GM21515 (cell line): Measurements from ENCODE around the gene CR2.
"Not testable (repeated sequence)": the region's sequence is repeated elsewhere in the genome, so short reads cannot be mapped to it uniquely, and the experiment has no call there.

ENCODE experiments used
- ATAC-seq: cut with Tn5 transposase; IDR thresholded peaks from one replicate; pipeline ENCODE4 v1.9.1; 2021; ENCODE audit not compliant: unreplicated experiment

CR2 gene

DNA sequence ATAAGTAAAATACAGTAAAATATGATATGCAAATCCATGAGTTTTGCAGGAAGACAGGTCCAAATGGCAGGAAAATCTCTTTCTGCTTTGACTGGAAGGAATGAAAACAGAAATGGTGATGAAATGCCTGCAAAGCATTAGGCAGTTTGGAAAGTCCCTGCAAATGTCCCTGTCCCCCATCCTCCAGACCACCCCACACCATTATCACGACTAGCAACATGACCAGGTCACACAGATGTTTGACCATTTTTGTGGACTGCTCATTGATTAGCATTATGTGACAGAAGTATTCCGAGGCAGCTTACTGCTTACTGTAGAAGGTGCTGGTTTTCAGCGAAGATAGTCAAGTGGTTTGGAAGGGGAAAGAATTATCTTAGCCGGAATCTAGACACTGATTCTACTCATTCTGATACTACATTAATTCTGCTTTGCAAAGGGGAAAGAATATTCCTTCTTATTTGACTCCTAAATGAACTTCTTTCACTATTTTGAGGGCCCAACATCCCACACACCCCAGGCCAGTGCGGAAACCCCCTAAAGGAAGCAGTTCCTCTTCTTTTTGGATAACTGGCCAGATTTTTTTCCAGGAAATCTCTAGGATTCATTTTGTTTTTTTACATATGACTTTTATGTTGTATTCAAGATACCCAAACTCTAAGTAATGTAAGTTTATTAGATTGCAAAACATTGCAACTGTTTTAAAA lies 9.5 kb upstream of the CR2 start:
- no peak for ATAC-seq

DNA sequence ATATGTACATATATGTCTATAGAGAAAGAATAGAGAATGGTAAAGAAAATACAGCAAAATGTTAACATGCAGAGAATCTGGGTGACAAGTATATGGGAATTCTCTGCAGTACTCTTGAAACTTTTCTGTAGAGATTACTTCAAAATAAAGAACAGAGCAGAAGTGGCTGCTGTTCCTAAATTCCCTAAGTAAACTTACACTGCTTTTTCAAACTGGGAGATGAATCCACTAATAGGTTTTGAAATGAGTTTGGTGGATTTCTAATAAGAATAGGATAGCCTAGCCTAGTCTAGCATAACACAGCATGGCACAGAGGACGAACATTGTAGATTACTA lies 450 bp upstream of the CR2 start:
- ATAC-seq, result no peak

DNA sequence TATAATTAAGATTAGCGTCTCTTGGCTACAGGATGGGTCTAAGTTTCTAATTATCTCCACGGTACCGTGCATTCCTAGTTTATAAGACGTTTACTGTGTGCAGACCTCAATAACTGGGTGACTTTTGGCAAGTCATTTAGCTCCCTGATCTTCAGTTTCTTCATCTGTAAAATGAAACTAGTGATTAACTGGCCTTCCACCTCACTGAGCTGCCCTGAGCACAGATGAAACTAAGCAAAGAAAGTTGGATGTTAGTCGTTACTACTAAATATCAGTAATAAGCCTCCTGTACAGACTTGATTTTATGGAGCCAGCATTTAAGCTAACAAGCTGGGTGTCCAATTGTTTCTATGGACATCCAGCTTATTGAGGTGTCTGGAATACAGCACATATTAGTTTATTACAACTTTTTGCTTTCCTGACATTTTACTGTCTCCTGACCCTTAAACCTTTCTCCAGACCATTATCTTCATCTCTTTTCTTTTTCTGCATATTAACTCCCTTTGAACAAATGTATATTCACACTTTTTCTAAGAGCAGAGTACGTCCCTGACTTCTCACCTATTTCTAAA lies 1.1 kb downstream of the CR2 start:
- no peak for ATAC-seq

DNA sequence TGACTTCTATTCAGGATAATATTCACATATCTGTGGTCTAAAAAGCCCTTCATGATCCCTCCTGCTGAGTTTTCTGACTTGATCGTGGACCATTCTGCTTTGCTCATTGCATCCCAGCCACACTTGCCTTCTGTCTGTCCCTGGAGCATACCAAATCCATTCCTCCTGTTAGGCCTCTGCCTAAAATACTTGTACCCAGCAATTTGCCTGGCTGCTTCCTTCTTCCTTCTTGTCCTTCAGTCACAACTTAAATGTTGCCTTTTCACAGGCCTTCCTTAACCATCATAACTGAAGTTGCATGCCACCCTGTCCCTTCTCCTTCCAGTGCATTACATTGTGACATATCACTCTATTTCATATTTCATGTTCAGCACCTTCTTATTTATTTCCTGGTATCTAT lies 4.3 kb downstream of the CR2 start:
- no peak for ATAC-seq

DNA sequence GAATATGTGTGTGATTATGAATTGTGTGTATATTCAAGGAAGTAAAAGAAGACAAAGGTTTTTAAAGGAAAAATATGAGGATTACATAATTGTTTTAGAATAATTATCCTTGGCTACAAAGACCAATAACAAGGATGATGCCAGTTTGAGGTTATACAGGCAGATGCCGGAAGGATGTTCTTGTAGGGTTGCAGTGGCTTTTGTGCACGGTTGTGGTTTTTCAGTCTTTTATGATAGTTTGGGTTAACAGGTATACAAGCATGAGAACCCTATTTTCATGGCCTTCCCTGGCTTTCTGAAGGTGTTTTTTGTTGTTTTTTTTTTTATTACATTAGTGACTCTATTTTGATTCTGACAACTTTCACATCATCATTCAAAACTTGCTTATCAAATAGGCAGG lies 4.9 kb downstream of the CR2 start:
- ATAC-seq, result no peak

DNA sequence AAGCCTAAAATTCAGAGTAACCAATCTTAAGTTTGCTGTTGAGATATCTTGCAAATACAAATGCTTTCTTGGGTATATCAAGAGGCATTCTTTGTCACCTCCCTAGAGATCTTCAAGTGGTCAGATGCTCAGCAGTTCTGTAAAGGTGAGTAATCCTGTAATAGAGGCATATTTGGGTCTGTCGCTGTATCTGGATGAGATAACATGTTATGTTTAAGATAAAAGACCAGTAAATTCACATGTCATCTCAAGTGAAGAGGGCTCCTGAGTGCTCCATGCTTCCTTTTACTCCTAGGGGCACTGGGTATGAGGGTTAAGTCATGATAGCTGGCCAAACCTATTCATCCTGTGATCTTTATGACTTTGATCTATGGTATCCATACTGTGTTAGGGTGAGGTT lies 7.5 kb downstream of the CR2 start:
- ATAC-seq, result no peak

DNA sequence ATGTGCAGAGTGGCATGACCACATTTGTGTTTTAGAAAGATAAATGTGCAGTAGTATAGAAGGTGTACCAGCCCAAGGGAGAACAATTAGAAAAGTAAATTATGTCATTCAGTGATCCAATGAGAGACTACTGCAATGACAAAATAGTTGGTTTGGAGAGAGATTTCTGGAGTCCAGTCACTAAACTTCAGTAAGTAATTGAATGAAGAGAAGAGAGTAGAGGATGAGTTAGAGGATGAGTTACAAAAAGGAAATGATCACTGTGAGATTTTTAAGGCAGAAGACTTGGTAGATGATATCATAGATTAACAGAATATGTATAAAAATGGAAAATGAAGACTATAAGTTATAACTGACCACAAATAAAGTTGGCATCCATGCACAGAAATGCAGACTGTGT lies 8.4 kb downstream of the CR2 start:
- no peak for ATAC-seq

DNA sequence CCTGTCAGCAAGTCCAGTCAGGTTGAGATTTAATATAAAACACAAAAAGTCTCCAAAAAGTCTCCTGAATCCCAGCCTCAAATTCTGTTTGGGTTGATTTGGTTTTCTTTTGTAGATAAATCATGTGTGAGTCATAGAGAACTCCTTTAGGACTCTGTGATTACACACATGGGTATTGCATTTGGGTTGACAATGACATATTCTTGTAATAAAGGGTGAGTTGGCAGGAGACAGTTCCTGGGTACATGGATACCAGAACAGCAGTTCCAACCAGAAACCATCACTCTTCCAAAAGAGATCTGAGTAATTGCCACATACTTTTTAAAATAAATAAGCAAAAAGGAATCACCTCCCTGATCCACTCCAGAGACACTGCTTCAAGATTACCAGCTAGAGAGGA lies 8.9 kb downstream of the CR2 start:
- no peak for ATAC-seq

DNA sequence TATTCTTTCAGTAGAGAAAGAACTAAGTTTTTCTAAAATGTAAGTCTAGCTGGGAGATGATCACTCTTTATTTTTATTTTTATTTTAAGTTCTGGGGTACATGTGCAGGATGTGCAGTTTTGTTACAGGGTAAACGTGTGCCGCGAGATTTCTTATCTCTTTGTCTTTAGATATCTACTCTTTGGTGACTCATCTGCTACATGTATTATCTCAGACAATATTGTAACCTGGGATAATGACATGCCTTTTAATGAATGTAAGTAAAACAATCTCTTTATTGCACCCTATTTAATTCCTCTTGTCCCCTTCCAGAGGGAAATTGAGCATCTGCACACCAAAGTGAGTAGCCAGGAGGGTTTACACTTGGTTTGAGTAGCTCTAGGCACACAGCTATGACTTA lies 9.4 kb downstream of the CR2 start:
- no peak for ATAC-seq

DNA sequence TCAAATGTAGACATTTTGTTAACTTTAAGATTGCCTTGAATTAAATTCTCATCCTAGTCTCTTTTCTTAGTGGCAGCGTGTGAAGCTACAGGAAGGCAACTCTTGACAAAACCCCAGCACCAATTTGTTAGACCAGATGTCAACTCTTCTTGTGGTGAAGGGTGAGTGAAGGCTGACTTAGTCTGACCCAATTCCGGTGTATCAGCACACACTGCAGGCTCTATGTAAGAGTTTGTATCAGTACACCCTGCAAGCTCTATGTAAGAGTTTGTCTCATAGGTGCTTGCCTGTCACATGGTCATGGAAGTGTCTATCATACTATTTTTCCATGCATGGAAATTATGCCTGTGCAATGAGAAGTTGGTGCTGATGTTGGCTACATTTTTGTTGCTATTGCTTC lies 16.8 kb downstream of the CR2 start:
- ATAC-seq, result no peak

DNA sequence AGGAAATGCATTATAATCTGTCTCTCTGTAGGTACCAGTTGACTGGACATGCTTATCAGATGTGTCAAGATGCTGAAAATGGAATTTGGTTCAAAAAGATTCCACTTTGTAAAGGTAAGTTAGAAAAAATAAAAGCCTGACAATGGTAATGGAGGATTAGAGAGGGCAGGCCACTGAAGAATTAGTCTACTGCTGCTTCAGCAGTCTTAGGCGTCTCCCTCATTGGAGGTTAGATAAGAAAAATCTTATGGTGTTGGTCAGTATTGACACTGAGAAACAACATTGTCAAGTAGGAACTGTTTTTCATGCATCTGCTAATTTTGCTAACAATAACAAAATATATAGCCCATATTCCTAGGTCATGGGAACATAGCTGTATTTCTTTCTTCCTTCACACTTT lies 20.1 kb downstream of the CR2 start:
- ATAC-seq, result no peak

DNA sequence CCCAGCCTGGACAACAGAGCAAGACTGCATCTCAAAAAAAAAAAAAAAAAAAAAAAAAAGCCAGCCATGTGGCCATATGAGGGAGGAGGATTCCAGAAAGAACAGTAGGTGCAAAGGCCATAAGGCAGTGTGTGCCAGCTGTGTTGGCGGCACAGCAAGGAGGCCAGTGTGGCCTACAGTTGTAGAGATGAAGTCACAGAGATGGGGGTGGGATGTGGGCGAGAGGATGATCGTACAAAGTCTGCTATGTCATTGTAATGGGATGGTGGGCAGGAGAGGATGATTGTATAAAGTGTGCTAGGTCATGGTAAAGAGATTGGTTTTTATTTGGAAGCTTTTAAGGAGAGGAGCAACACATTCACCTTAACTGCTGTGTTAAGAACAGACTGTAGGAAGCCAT lies 32.1 kb downstream of the CR2 start:
- ATAC-seq, result no peak

DNA sequence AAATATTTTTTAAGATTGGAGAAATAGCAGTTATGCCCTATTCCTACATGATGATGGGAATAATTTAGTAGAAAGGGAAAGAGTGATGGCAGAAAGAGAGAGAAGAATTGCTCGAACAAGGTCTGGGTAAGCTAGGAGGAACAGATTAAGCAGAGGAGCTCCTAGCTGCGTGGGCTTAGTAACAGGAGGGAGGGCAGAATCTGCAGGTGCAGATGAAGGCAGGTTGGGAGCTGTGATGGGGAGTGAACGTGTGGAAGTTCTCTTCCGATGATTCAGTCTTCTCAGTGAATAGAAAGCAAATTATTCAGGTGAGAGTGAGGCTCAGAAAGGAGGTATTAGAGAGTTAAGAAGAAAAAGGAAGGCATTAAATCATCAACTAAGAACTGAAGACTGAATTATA lies 33.5 kb downstream of the CR2 start:
- ATAC-seq, result no peak

DNA sequence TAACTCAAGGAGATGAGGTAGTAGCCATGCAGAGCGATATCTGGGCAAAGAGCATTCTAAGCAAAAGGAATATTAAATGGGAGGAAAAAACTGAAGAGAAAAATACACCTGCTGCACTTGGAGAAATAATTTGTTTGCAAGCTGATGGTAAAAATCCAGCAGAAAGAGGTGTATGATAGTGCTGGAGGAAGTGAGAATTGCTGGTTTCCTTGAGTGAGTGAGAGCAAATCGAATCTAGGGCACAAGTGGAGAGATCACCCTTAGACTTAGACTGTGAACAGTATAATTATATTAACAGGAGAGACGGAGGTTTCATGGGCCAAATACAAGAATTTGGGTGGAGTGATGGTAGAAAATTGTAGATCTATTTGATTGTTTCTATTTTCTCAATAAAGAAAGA lies 39.1 kb downstream of the CR2 start:
- no peak for ATAC-seq

DNA sequence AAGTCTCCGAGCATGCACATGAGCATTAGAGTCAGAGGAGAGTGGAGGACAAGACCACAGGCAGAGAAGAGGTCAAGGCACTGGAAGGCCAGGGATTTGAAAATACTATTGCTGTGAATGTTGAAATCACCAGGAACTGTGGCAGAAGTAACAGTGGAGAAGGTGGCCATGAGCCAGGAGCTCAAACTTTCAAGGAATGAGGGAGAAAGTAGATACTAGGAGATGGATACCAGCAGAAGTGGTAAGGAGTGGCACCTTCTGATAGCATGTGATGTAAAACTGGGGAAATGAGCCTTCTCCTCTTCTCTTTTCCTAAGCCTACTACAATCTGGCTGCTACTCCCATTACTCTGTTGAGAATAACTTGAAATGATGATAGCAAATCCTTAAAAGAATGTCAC lies 40.0 kb downstream of the CR2 start:
- ATAC-seq, result no peak

DNA sequence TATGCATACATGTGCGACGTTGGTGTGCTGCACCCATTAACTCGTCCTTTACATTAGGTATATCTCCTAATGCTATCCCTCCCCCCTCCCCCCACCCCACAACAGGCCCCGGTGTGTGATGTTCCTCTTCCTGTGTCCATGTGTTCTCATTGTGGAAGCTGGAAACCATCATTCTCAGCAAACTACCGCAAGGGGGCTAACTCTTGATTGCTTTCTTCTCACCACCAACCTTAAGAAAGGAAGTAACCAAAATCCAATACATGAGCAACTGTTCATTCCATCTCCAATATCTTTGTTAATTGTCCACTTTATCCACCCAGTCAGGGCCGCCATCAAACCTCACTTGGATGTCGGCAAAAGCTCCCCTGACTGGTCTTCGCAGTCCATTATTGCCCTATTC lies 41.2 kb downstream of the CR2 start:
- ATAC-seq, result not testable (repeated sequence)

DNA sequence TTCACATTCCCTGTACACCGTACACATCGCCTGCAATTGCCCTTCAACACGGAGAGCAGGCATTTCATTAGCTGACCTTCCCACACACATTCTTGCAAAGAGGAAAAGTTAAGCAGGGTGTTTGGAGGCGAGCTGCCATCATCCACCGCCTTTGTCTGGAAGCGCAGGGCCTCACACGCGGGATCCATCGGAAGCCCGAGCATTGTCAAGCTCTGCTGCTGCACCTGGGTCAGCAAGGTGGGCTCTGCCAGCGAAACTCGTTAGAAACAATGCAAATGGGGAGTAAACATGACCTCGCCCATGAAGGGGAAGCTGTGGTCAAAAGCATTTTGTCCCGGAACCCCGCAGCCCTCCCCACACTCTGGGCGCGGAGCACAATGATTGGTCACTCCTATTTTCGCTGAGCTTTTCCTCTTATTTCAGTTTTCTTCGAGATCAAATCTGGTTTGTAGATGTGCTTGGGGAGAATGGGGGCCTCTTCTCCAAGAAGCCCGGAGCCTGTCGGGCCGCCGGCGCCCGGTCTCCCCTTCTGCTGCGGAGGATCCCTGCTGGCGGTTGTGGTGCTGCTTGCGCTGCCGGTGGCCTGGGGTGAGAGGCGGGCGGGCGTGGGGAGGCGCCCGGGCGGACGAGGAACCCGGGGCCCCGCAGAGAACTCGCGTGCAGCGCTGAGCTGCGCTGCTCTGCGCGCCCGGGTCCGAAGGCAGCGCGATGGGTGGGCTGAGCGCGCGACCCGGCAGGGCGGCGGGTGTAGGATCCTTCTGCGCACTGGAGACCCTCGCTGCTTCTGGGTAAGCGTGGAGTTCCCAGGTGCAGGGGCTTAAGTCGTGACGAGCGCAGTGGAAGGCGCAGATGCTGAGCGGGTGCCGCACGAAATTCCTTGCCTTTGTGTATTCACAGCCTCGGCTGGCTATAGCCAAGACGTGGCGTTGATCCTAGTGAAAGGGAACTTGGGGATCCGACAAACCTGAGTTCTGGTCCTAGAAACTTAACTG lies 42.0 kb downstream of the CR2 start, which contains the start of gene CR1:
CR1 (plus strand) TSS at position 357 of the 992 bp plus-strand sequence; CDS start at position 468, 111 bp downstream.
- peak; percentile 53 for ATAC-seq

DNA sequence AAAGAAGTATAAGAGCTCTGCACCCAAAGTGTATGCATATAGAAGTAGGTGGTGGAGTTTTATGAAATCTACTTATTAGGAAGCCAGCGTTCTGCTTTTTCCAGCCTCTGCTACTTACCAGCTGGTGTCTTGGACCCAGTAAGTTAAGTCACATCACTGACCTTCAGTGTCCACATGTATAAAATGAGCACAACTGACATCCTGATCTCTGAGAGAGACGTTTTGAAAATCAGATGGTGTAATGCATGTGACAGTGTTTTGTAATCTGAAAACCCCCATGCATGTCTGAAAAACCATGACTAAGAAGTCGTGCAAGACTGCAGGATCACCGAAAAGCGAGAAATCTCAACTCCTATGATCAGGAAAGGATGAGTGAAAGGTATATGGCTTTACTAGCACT lies 43.8 kb downstream of the CR2 start:
- no peak for ATAC-seq

DNA sequence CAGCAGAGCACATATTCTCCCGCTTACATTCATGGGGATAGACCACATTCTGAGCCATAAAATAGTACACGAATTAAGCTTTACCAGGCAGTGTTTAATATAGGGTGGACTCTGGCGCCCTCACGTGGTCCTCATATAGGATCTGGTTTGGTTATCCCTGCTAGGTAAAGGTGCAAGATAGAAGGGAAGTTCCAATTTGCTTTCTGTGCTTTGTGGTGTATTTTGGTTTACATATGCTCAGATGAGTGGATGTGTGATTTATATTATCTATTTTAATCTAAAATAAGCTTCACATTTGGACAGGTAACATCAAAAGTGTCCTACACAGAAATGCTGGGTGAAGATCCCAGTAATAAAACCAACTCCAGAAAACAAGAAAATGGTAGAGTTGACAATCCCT lies 45.4 kb downstream of the CR2 start:
- no peak for ATAC-seq

DNA sequence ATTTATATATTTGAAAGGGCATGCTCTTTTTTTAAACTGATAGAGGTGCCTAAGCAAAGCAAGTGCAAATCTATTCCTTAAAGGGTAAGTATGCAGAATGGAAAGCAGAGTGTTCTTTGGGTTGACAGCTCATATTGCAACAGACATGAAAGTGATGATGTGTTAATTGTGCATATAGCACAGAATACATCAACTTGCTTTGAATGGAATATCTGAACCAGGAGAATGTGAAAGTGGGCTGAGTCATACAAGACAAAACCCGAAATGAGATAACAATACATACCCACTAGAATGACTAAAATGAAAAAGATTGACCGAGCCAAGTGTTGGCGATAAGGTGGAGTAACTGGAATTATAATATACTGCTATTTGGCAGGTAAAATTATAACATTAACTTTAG lies 46.2 kb downstream of the CR2 start:
- ATAC-seq, result no peak

DNA sequence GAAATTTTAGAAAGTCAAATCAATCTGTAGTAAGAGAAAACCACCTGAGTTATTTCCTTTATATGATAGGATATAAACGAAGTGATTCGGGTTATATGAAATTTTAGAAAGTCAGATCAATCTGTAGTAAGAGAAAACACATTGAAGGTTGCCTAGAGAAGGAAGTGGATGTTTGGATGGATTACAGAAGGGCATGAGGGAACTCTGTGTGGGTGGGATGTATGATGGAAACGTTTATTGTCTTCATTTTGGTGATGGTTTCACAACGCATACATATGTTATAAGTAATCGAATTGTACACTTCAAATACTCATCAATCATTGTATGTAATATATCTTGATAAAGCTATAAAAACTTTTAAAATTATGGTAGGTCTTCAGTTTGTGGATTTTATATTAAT lies 46.9 kb downstream of the CR2 start:
- no peak for ATAC-seq

DNA sequence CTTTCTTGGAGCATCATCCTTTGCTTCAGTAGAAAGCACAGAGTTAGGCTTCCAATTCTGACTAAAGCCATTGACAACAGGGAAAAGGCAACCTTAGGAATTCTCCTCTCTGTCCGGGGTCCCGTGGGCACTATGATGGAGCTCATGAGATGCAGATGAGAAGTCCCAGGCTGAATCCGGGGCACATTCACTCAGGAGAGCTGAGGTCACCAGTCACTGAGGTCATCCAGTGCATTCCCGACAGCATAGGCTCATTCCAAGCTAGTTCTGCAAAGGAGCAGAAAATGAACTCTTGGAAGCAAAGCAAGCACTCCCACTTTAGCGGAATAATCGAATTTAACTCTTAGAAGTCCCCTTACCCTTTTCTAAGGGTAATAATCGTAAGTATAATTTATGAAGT lies 48.6 kb downstream of the CR2 start:
- no peak for ATAC-seq
